H1 (cell line): ENCODE results near the gene GLCE. TPM values are rescaled to one million over a fixed set of nuclear protein-coding genes. Genes with fewer than 3 reads are reported as not detected.

Source experiments
- CTCF ChIA-PET: fragments of 300-600 bp; sonication (Branson Sonifier 250); formaldehyde crosslinking; loops from one replicate; lab custom pipeline; 2021; ENCODE audit not compliant: partially characterized antibody; lab: Charles Lee
- POLR2A ChIA-PET: fragments of 300-600 bp; sonication (Branson Sonifier 250); formaldehyde crosslinking; loops from one replicate; lab custom pipeline; 2021; ENCODE audit warnings: inconsistent platforms; ENCODE audit not compliant: partially characterized antibody; lab: Charles Lee
- DNase-seq, 2 experiments: peaks; one replicate each; pipeline versions ENCODE4 v3.0.0 to v3.0.0-alpha.2; 2010 to 2022; ENCODE audit warnings: low spot score in 2 of 2, low read depth in 1 of 2, mixed read lengths in 1 of 2
- FAIRE-seq: peaks from 2 replicates; lab custom pipeline; 2011; peaks lifted over from hg19 to GRCh38; lab: Jason Lieb, UNC
- H2AFZ ChIP-seq: 2 replicates; pipeline ENCODE4 v1.8.1; 2012; ENCODE audit warnings: low read length, inconsistent platforms
- H2AK5ac ChIP-seq: 2 replicates; pipeline ENCODE4 v1.6.1; 2013; ENCODE audit warnings: low read depth, low read length
- H2BK120ac ChIP-seq: replicated peaks from 2 replicates; pipeline ENCODE3; 2013; ENCODE audit warnings: low read depth, low read length, inconsistent platforms
- H2BK12ac ChIP-seq: 2 replicates; pipeline ENCODE4 v1.6.1; 2013; ENCODE audit warnings: low read depth, low read length
- H2BK15ac ChIP-seq: 2 replicates; pipeline ENCODE4 v1.6.1; 2013; ENCODE audit warnings: low read length
- H2BK20ac ChIP-seq: 2 replicates; pipeline ENCODE4 v1.6.1; 2013; ENCODE audit warnings: low read length
- H2BK5ac ChIP-seq: 2 replicates; pipeline ENCODE4 v1.6.1; 2013; ENCODE audit warnings: low read depth, low read length
- H3K14ac ChIP-seq: 2 replicates; pipeline ENCODE4 v1.6.1; 2013; ENCODE audit warnings: inconsistent platforms; ENCODE audit not compliant: insufficient read length
- H3K18ac ChIP-seq: 2 replicates; pipeline ENCODE4 v1.6.1; 2013; ENCODE audit warnings: low read length; ENCODE audit errors: extremely low read depth
- H3K23ac ChIP-seq: 2 replicates; pipeline ENCODE4 v1.6.1; 2013; ENCODE audit warnings: inconsistent platforms; ENCODE audit not compliant: insufficient read length
- H3K23me2 ChIP-seq: 2 replicates; pipeline ENCODE4 v1.6.1; 2013; ENCODE audit warnings: low read depth, low read length
- H3K27ac ChIP-seq: 2 replicates; pipeline ENCODE4 v1.6.1; 2011; ENCODE audit warnings: low read depth, low read length, inconsistent platforms
- H3K27me3 ChIP-seq, 4 experiments: replicated peaks in 1 of 4; 1 replicate in 1 of 4; 2 replicates in 3 of 4; pipeline versions ENCODE4 v1.6.1 to v1.8.1; 2011 to 2013; ENCODE audit warnings: low read length in 3 of 4, mild to moderate bottlenecking in 3 of 4, inconsistent platforms in 2 of 4, mixed read lengths in 2 of 4, moderate library complexity in 1 of 4; ENCODE audit not compliant: control insufficient read depth in 3 of 4, insufficient read depth in 3 of 4; ENCODE audit errors: extremely low read depth in 1 of 4
- H3K36me3 ChIP-seq, 4 experiments: 2 replicates each; pipeline versions ENCODE4 v1.6.1 to v1.8.1; 2011 to 2013; ENCODE audit warnings: mild to moderate bottlenecking in 4 of 4, low read length in 3 of 4, moderate library complexity in 2 of 4, control low read depth in 1 of 4, inconsistent platforms in 1 of 4; ENCODE audit not compliant: insufficient read depth in 4 of 4, control insufficient read depth in 2 of 4
- H3K4ac ChIP-seq: replicated peaks from 2 replicates; pipeline ENCODE3; 2013; ENCODE audit warnings: low read length, low read depth, mixed read lengths, inconsistent platforms; ENCODE audit not compliant: insufficient read length
- H3K4me1 ChIP-seq, 4 experiments: replicated peaks in 1 of 4; 1 replicate in 1 of 4; 2 replicates in 3 of 4; pipeline versions ENCODE4 v1.6.1 to v1.8.1; 2011 to 2013; ENCODE audit warnings: low read length in 3 of 4, inconsistent platforms in 2 of 4, mixed read lengths in 1 of 4; ENCODE audit not compliant: insufficient read depth in 4 of 4, control insufficient read depth in 3 of 4
- H3K4me2 ChIP-seq, 2 experiments: 2 replicates each; pipeline versions ENCODE4 v1.6.1 to v1.8.1; 2011 to 2013; ENCODE audit warnings: low read depth in 2 of 2, low read length in 2 of 2, control low read depth in 1 of 2, inconsistent platforms in 1 of 2, mild to moderate bottlenecking in 1 of 2; ENCODE audit not compliant: insufficient read depth in 1 of 2
- H3K4me3 ChIP-seq, 4 experiments: fragments of 200-600, 300-600 bp in 1 of 4; sonication (generic), shearing (Covaris generic), sonication (Bioruptor Twin) in 1 of 4; 2 replicates each; pipeline versions ENCODE4 v1.5.1 to v1.8.1; 2011 to 2016; ENCODE audit warnings: low read length in 4 of 4, low read depth in 3 of 4, control low read depth in 2 of 4, inconsistent platforms in 2 of 4, mild to moderate bottlenecking in 2 of 4, mixed read lengths in 1 of 4, moderate library complexity in 1 of 4; ENCODE audit not compliant: insufficient read depth in 2 of 4; ENCODE audit errors: extremely low read depth in 1 of 4
- H3K56ac ChIP-seq: replicated peaks from 2 replicates; pipeline ENCODE3; 2013; ENCODE audit warnings: low read depth, mild to moderate bottlenecking, mixed read lengths, low read length, inconsistent platforms; ENCODE audit not compliant: insufficient read length
- H3K79me1 ChIP-seq: 2 replicates; pipeline ENCODE4 v1.6.1; 2013; ENCODE audit warnings: low read depth, low read length, control low read depth
- H3K79me2 ChIP-seq, 2 experiments: 2 replicates each; pipeline versions ENCODE4 v1.6.1 to v1.8.1; 2012 to 2013; ENCODE audit warnings: low read length in 2 of 2, mild to moderate bottlenecking in 2 of 2, inconsistent platforms in 1 of 2; ENCODE audit not compliant: insufficient read depth in 2 of 2, control insufficient read depth in 1 of 2
- H3K9ac ChIP-seq, 4 experiments: replicated peaks in 1 of 4; 1 replicate in 1 of 4; 2 replicates in 3 of 4; pipeline versions ENCODE4 v1.6.1 to v1.8.1; 2011 to 2013; ENCODE audit warnings: low read depth in 3 of 4, low read length in 3 of 4, control low read depth in 2 of 4, mild to moderate bottlenecking in 2 of 4, moderate library complexity in 2 of 4, inconsistent platforms in 1 of 4; ENCODE audit errors: extremely low read depth in 1 of 4
- H3K9me3 ChIP-seq, 2 experiments: 2 replicates each; pipeline versions ENCODE4 v1.6.1 to v1.8.1; 2012 to 2013; ENCODE audit warnings: mild to moderate bottlenecking in 2 of 2, moderate library complexity in 2 of 2, control low read depth in 1 of 2, inconsistent platforms in 1 of 2, low read depth in 1 of 2, low read length in 1 of 2, mixed read lengths in 1 of 2; ENCODE audit not compliant: insufficient read depth in 2 of 2
- H4K20me1 ChIP-seq, 2 experiments: replicated peaks in 1 of 2; 2 replicates each; pipeline versions ENCODE3 to v1.8.1; 2011 to 2013; ENCODE audit warnings: inconsistent platforms in 2 of 2, low read length in 2 of 2, mild to moderate bottlenecking in 1 of 2; ENCODE audit not compliant: insufficient read depth in 2 of 2, control insufficient read depth in 1 of 2
- H4K5ac ChIP-seq: 2 replicates; pipeline ENCODE4 v1.6.1; 2013; ENCODE audit warnings: low read length, low read depth, mixed read lengths, inconsistent platforms; ENCODE audit not compliant: insufficient read length
- H4K8ac ChIP-seq: 2 replicates; pipeline ENCODE4 v1.8.0; 2013; ENCODE audit warnings: mild to moderate bottlenecking, moderate library complexity, low read length, inconsistent platforms; ENCODE audit not compliant: insufficient read depth; ENCODE audit errors: extremely low read depth
- H4K91ac ChIP-seq: replicated peaks from 2 replicates; pipeline ENCODE3; 2013; ENCODE audit warnings: low read length, mixed read lengths, inconsistent platforms; ENCODE audit not compliant: insufficient read length
- ASH2L ChIP-seq: fragments of 200-600, 300-600 bp; sonication (generic); IDR thresholded peaks from one replicate; pipeline ENCODE4 v1.7.1; 2017; ENCODE audit warnings: low read length
- BCL11A ChIP-seq, 2 experiments: IDR thresholded peaks; one replicate each; pipeline ENCODE4 v1.6.1; 2011; ENCODE audit warnings: low read depth in 2 of 2, low read length in 2 of 2, mild to moderate bottlenecking in 2 of 2
- BRCA1 ChIP-seq: IDR thresholded peaks from 2 replicates; pipeline ENCODE4 v1.6.1; 2012; ENCODE audit warnings: low read depth, low read length, improper control_type of control experiment
- CBX8 ChIP-seq: fragments of 300-800, 300-1000 bp; sonication (generic); IDR thresholded peaks from 2 replicates; pipeline ENCODE4 v1.7.1; 2016; ENCODE audit warnings: low read depth, low read length, borderline replicate concordance
- GABPA ChIP-seq: IDR thresholded peaks from 2 replicates; pipeline ENCODE4 v1.6.1; 2011; ENCODE audit warnings: mild to moderate bottlenecking, low read length, moderate library complexity, borderline replicate concordance; ENCODE audit not compliant: insufficient read depth
- HDAC6 ChIP-seq: IDR thresholded peaks from one replicate; pipeline ENCODE4 v1.7.1; 2012; ENCODE audit warnings: low read depth, mild to moderate bottlenecking, inconsistent platforms, low read length, moderate library complexity
- KDM4A ChIP-seq: IDR thresholded peaks from one replicate; pipeline ENCODE4 v1.7.1; 2012; ENCODE audit warnings: low read depth, mild to moderate bottlenecking, moderate library complexity, low read length, inconsistent platforms; ENCODE audit not compliant: severe bottlenecking
- KDM5A ChIP-seq: fragments of 200-600 bp; IDR thresholded peaks from 2 replicates; pipeline ENCODE4 v1.7.1; 2012; ENCODE audit warnings: mild to moderate bottlenecking, low read length, inconsistent platforms, mixed read lengths
- PHF8 ChIP-seq: fragments of 200-600 bp; sonication (generic); conservative IDR thresholded peaks from 2 replicates; pipeline ENCODE4 v1.7.1; 2012; ENCODE audit warnings: low read depth, mild to moderate bottlenecking, inconsistent platforms, low read length, moderate library complexity
- POU5F1 ChIP-seq: IDR thresholded peaks from 2 replicates; pipeline ENCODE4 v1.6.1; 2011; ENCODE audit warnings: low read depth, mild to moderate bottlenecking, low read length, moderate library complexity
- SIN3A ChIP-seq, 2 experiments: IDR thresholded peaks in 1 of 2; conservative IDR thresholded peaks in 1 of 2; 2 replicates each; pipeline ENCODE4 v1.6.1; 2011 to 2012; ENCODE audit warnings: low read length in 2 of 2, improper control_type of control experiment in 1 of 2, low read depth in 1 of 2, mild to moderate bottlenecking in 1 of 2
- SIRT6 ChIP-seq: IDR thresholded peaks from one replicate; pipeline ENCODE4 v1.7.1; 2012; ENCODE audit warnings: low read length, inconsistent platforms
- SP4 ChIP-seq: IDR thresholded peaks from 2 replicates; pipeline ENCODE4 v1.6.1; 2012; ENCODE audit warnings: low read length, inconsistent platforms
- SUZ12 ChIP-seq: fragments of 200-600 bp; sonication (generic); IDR thresholded peaks from 2 replicates; pipeline ENCODE4 v1.6.1; 2012; ENCODE audit warnings: mild to moderate bottlenecking, inconsistent platforms, low read length, moderate library complexity, mixed read lengths
- TBP ChIP-seq: IDR thresholded peaks from 2 replicates; pipeline ENCODE4 v1.6.1; 2011; ENCODE audit warnings: low read depth, low read length, improper control_type of control experiment
- WGBS, 2 experiments: shearing (Covaris generic) in 1 of 2; methylation state at CpG; one replicate each; pipeline versions ENCODE4 v1.1.6 to v1.1.7; 2013 to 2015; ENCODE audit warnings: low lambda C conversion rate in 2 of 2, mixed read lengths in 2 of 2, inconsistent platforms in 1 of 2, low coverage in 1 of 2, missing lambda C conversion rate in 1 of 2; ENCODE audit not compliant: insufficient replicate concordance in 2 of 2, insufficient coverage in 1 of 2, insufficient read length in 1 of 2; ENCODE audit errors: extremely low coverage in 1 of 2, missing lambda C conversion rate in 1 of 2; 5-methylcytosine and 5-hydroxymethylcytosine counted together
- polyA plus RNA-seq, 7 experiments: library from polyadenylated mRNA; depleted of rRNA in 3 of 7; stranded (reverse) in 5 of 7; unstranded in 2 of 7; fragments of >200 nt in 5 of 7; fragments of 200-250 nt in 2 of 7; gene quantifications; 1 replicate in 5 of 7; 2 replicates in 1 of 7; 4 replicates in 1 of 7; pipeline versions ENCODE4 v1.2.1 to v1.2.3, GENCODE V29; 2011 to 2013; ENCODE audit warnings: missing spikeins in 2 of 7, mixed read lengths in 2 of 7
- total RNA-seq: library from RNA; stranded (reverse); fragmentation: NEBNext Ultra II Directional; extraction: Animal tissue kit (Norgen Biotek cat#: 25700); gene quantifications from 2 replicates; pipeline ENCODE4 v1.2.1, GENCODE V29; 2021

GLCE gene
- total and polyA plus RNA-seq, 2 of the 8 experiments (the other 6 are each of a cell fraction or from before 2014, with no cell fraction given), result 17.1 to 22.7 TPM

- no peak overlapping the region for H3K9ac ChIP-seq
- CTCF ChIA-PET, result interaction anchor here (0.6 to 4.7 kb wide), 6 partner anchors 9 to 233 kb away, joined by 3 to 24 read pairs (median 4); no protein-coding TSS in a partner anchor
- FAIRE-seq, result no peak
- no peak for TF ChIP-seq SP4
- no peak for TF ChIP-seq KDM5A
- no peak for TF ChIP-seq SIN3A (conservative IDR thresholded peaks at IDR 0.05 in 1 of 2, IDR thresholded peaks at IDR 0.05 in 1 of 2; ENCODE audit: low read depth in 1 of 2, low read length in 2 of 2)
- no peak for TF ChIP-seq SIRT6
- no peak for TF ChIP-seq GABPA
- no peak for TF ChIP-seq CBX8
- TF ChIP-seq PHF8, result no peak
- no peak for TF ChIP-seq BCL11A (IDR thresholded peaks at IDR 0.05; ENCODE audit: low read depth in 2 of 2, low read length in 2 of 2)
- TF ChIP-seq KDM4A, result no peak
- TF ChIP-seq BRCA1, result no peak
- no peak for TF ChIP-seq POU5F1
- TF ChIP-seq SUZ12, result no peak
- no peak for TF ChIP-seq HDAC6
- no peak for TF ChIP-seq TBP
- TF ChIP-seq ASH2L, result no peak
These were observed 157.6 kb downstream of the GLCE start for GRCh38 chr15:69318033-69318432.

More at GRCh38 chr15:69318033-69318432, 157.6 kb downstream of the GLCE start:
- H3K79me1 ChIP-seq, result no peaks in the 10 kb centered on the region
- WGBS, 2 experiments, result 83% methylated on average over 7 of the region's 7 CpGs; no CpG with 5 or more reads in 1 of the 2 experiments
- peak overlapping the region; percentile 16; the same call in 1 of the 2 replicates for H2BK5ac ChIP-seq
- no peak overlapping the region for H3K4me3 ChIP-seq
- H2BK12ac ChIP-seq, result 0 out of 2 replicates have a peak overlapping the region, but pooled peaks have one; percentile 68
- H3K4me2 ChIP-seq, result no peak overlapping the region
- H3K27me3 ChIP-seq, result no peaks in the 10 kb centered on the region
- no peak overlapping the region for H2BK20ac ChIP-seq
- peaks cover 0 to 6% (median 3%) of the 10 kb centered on the region in 4 experiments; a peak in 4 of 7 replicates for H3K4me1 ChIP-seq
- no peak overlapping the region for H2AFZ ChIP-seq
- H4K20me1 ChIP-seq, result peaks cover 0 to 1% of the 10 kb centered on the region in 2 experiments
- no peak overlapping the region for H3K14ac ChIP-seq
- H3K27ac ChIP-seq, result no peak overlapping the region
- no peaks in the 10 kb centered on the region for H3K36me3 ChIP-seq
- no peak for DNase-seq
- POLR2A ChIA-PET, result no interaction called here
- H2AK5ac ChIP-seq, result no peak overlapping the region; the same call in 1 of the 2 replicates
- H2BK120ac ChIP-seq, result no peak overlapping the region
- H3K4ac ChIP-seq, result no peak overlapping the region
- H4K91ac ChIP-seq, result no peak overlapping the region
- H3K9me3 ChIP-seq, result no peaks in the 10 kb centered on the region
- H3K23me2 ChIP-seq, result no peaks in the 10 kb centered on the region
- no peak overlapping the region for H3K18ac ChIP-seq
- H2BK15ac ChIP-seq, result peak overlapping the region; percentile 46; the same call in 1 of the 2 replicates
- no peaks in the 10 kb centered on the region for H3K79me2 ChIP-seq
- no peak overlapping the region for H4K5ac ChIP-seq
- H3K56ac ChIP-seq, result no peak overlapping the region
- H3K23ac ChIP-seq, result no peak overlapping the region
- H4K8ac ChIP-seq, result no peak overlapping the region
